ENCODE measurements around the gene LRRTM4. TPM values are rescaled to one million over a fixed set of nuclear protein-coding genes. Genes with fewer than 3 reads are reported as not detected.

The LRRTM4 gene
- total and polyA plus RNA-seq, 2 donors (not counting 1 experiment from before 2014, with no cell fraction given), result not detected

DNA sequence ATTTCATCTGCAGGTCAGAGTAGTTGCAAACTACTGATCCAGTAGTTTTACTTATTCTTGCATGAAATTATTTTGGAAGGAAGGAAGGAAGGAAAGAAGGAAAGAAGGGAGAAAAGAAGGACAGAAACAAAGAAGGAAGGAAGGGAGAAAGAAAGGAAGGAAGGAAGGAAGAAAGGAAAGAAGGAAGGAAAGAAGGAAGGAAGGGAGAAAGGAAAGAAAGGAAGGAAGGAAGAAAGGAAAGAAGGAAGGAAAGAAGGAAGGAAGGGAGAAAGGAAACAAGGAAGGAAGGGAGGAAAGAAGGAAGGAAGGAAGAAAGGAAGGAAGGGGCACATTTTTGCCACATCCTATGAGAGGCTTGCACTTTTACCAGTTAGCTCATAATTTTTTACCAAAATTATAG is 186.2 kb downstream of the LRRTM4 start:
- no peak overlapping the region for H3K27ac ChIP-seq (ENCODE audit: low read length in 2 of 2)
- no peaks in the 10 kb centered on the region for H3K27me3 ChIP-seq (replicated peaks in 1 of 4; ENCODE audit: control extremely low read depth in 1 of 4, control insufficient read depth in 3 of 4, insufficient read depth in 4 of 4, low read length in 3 of 4)
- H2AFZ ChIP-seq (ENCODE audit: insufficient read depth, low read depth, low read length, poor library complexity, severe bottlenecking), result no peak overlapping the region
- no peaks in the 10 kb centered on the region for H4K20me1 ChIP-seq (ENCODE audit: control insufficient read depth, insufficient read depth, low read length, poor library complexity, severe bottlenecking)
- H3K4me1 Mint-ChIP-seq, result no peaks in the 10 kb centered on the region
- H3K4me2 ChIP-seq (replicated peaks; ENCODE audit: low read depth, low read length, poor library complexity, severe bottlenecking), result no peak overlapping the region
- no peak overlapping the region for H3K4me3 ChIP-seq (ENCODE audit: control extremely low read depth in 1 of 5, extremely low read depth in 1 of 5, insufficient read depth in 1 of 5, low read depth in 2 of 5, low read length in 4 of 5)
- no peaks in the 10 kb centered on the region for H3K27me3 Mint-ChIP-seq
- H3K4me3 Mint-ChIP-seq, result no peak overlapping the region
- no peak for TF ChIP-seq EZH2 (IDR thresholded peaks at IDR 0.05; ENCODE audit: borderline replicate concordance, insufficient read depth, low read depth, low read length, poor library complexity, severe bottlenecking)
- TF ChIP-seq, protein P1, sequence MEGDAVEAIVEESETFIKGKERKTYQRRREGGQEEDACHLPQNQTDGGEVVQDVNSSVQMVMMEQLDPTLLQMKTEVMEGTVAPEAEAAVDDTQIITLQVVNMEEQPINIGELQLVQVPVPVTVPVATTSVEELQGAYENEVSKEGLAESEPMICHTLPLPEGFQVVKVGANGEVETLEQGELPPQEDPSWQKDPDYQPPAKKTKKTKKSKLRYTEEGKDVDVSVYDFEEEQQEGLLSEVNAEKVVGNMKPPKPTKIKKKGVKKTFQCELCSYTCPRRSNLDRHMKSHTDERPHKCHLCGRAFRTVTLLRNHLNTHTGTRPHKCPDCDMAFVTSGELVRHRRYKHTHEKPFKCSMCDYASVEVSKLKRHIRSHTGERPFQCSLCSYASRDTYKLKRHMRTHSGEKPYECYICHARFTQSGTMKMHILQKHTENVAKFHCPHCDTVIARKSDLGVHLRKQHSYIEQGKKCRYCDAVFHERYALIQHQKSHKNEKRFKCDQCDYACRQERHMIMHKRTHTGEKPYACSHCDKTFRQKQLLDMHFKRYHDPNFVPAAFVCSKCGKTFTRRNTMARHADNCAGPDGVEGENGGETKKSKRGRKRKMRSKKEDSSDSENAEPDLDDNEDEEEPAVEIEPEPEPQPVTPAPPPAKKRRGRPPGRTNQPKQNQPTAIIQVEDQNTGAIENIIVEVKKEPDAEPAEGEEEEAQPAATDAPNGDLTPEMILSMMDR (IDR thresholded peaks at IDR 0.05), result no peak
- intact Hi-C loops (cut with micrococcal nuclease), result no loop called here
- POLR2A ChIA-PET, result no interaction called here
- no peak overlapping the region for H3K27ac Mint-ChIP-seq
- H3K9me3 ChIP-seq (ENCODE audit: control extremely low read depth in 1 of 3, control insufficient read depth in 2 of 3, insufficient read depth in 1 of 3, low read length in 2 of 3), result peaks cover 0 to 4% (median 0%) of the 10 kb centered on the region in 3 donors
- H3K9ac ChIP-seq (ENCODE audit: low read length), result no peak overlapping the region
- no peak for DNase-seq
- H3K4me1 ChIP-seq (ENCODE audit: control insufficient read depth in 2 of 2, insufficient read depth in 2 of 2, low read length in 2 of 2), result no peaks in the 10 kb centered on the region
- peaks cover 9% of the 10 kb centered on the region for H3K9me3 Mint-ChIP-seq (ENCODE audit: insufficient read depth)
- no peak for ATAC-seq (ENCODE audit: low read depth)
- H3K36me3 ChIP-seq (replicated peaks in 1 of 2; ENCODE audit: control extremely low read depth in 1 of 2, control insufficient read depth in 1 of 2, extremely low read depth in 1 of 2, insufficient read depth in 2 of 2, low read length in 1 of 2), result no peaks in the 10 kb centered on the region
- CTCF ChIA-PET, result no interaction called here
- no peaks in the 10 kb centered on the region for H3K79me2 ChIP-seq (ENCODE audit: control insufficient read depth, insufficient read depth, low read length)

DNA sequence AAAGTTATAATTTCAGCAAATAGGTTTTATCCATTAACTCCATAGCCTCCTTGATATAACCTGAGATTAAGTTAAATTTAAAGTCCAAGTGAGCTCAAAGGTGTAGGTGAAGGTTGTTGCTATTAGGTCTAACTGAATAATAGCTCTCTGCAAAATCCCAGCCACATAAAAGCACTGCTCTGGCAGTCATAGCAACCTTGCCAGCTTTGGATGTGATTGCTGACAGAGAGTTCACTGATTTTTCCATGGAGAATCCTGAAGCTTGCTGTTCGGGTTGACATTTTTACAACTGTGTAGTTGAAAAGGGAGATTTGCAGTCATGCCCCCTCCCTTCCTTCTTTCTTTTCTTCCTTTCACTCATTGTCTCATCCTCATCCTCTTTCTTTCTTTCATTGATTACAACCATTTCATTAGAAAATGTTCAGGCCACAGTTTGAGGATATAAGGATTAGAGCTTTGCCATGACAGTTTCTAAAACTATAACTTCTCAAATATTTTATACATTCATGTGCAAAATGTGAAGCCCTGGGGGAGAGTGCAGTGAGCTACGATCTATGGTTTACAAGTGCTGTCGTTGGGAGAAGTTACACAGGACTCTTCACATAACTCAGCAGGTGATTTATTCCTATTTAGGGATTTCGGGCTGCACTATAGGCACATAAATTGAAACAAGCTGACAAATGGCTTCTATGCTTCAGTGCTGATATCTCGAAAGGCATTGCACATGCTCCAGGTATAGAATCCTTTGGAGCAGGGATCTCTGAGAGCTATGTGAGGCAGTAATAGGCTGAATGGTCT is 193.8 kb downstream of the LRRTM4 start:
- no peak for TF ChIP-seq EZH2 (IDR thresholded peaks at IDR 0.05; ENCODE audit: borderline replicate concordance, insufficient read depth, low read depth, low read length, poor library complexity, severe bottlenecking)
- TF ChIP-seq, protein P1 (IDR thresholded peaks at IDR 0.05), result no peak
- Mint-ChIP-seq H3K4me1 (no peaks in the 10 kb centered on the region), H3K9me3 (ENCODE audit: insufficient read depth) (peaks cover 2% of the 10 kb centered on the region), H3K27me3 (no peaks in the 10 kb centered on the region), H3K27ac (no peak overlapping the region), H3K4me3 (no peak overlapping the region)
- ATAC-seq (ENCODE audit: low read depth), result no peak
- DNase-seq, result no peak
- no peaks in the 10 kb centered on the region for H3K9me3 ChIP-seq (ENCODE audit: control extremely low read depth in 1 of 3, control insufficient read depth in 2 of 3, insufficient read depth in 1 of 3, low read length in 2 of 3)
- intact Hi-C loops (cut with micrococcal nuclease), result no loop called here
- no peak overlapping the region for H3K4me2 ChIP-seq (replicated peaks; ENCODE audit: low read depth, low read length, poor library complexity, severe bottlenecking)
- CTCF ChIA-PET, result no interaction called here
- no peaks in the 10 kb centered on the region for H4K20me1 ChIP-seq (ENCODE audit: control insufficient read depth, insufficient read depth, low read length, poor library complexity, severe bottlenecking)
- POLR2A ChIA-PET, result no interaction called here
- no peak overlapping the region for H2AFZ ChIP-seq (ENCODE audit: insufficient read depth, low read depth, low read length, poor library complexity, severe bottlenecking)
- WGBS (ENCODE audit: insufficient coverage), result 100% methylated on average over 1 of the region's 5 CpGs
- no peak overlapping the region for H3K4me3 ChIP-seq (ENCODE audit: control extremely low read depth in 1 of 5, extremely low read depth in 1 of 5, insufficient read depth in 1 of 5, low read depth in 2 of 5, low read length in 4 of 5)
- H3K9ac ChIP-seq (ENCODE audit: low read length), result no peak overlapping the region
- no peaks in the 10 kb centered on the region for H3K79me2 ChIP-seq (ENCODE audit: control insufficient read depth, insufficient read depth, low read length)
- H3K27ac ChIP-seq (ENCODE audit: low read length in 2 of 2), result no peak overlapping the region
- no peaks in the 10 kb centered on the region for H3K36me3 ChIP-seq (replicated peaks in 1 of 2; ENCODE audit: control extremely low read depth in 1 of 2, control insufficient read depth in 1 of 2, extremely low read depth in 1 of 2, insufficient read depth in 2 of 2, low read length in 1 of 2)
- H3K27me3 ChIP-seq (replicated peaks in 1 of 4; ENCODE audit: control extremely low read depth in 1 of 4, control insufficient read depth in 3 of 4, insufficient read depth in 4 of 4, low read length in 3 of 4), result no peaks in the 10 kb centered on the region
- H3K4me1 ChIP-seq (ENCODE audit: control insufficient read depth in 2 of 2, insufficient read depth in 2 of 2, low read length in 2 of 2), result no peaks in the 10 kb centered on the region
